OCI-LY3 (cell line): Measurements from ENCODE around the gene BNC2.

ENCODE experiments used
- H2AFZ ChIP-seq: fragments of 200-600, 300-600 bp; shearing (Covaris generic); 2 replicates; pipeline ENCODE4 v1.6.0; 2014; ENCODE audit warnings: antibody characterized with exemption, low read depth, low read length
- H3K27ac ChIP-seq: fragments of 200-600, 300-600 bp; sonication (generic); 2 replicates; pipeline ENCODE4 v1.5.1; 2014; ENCODE audit warnings: mild to moderate bottlenecking, low read length, moderate library complexity, mixed read lengths
- H3K27me3 ChIP-seq: fragments of 200-600, 300-600 bp; sonication (generic); 2 replicates; pipeline ENCODE4 v1.6.1; 2014; ENCODE audit warnings: low read depth, low read length, mixed read lengths
- H3K36me3 ChIP-seq: fragments of 200-600, 300-600 bp; sonication (generic); replicated peaks from 2 replicates; pipeline ENCODE3; 2014; ENCODE audit warnings: low read depth, low read length, mixed read lengths
- H3K4me1 ChIP-seq: fragments of 300-600, 200-600 bp; sonication (generic); 2 replicates; pipeline ENCODE4 v1.6.1; 2014; ENCODE audit warnings: low read length, mixed read lengths
- H3K4me2 ChIP-seq: fragments of 200-600, 300-600 bp; sonication (generic); 2 replicates; pipeline ENCODE4 v1.6.1; 2014; ENCODE audit warnings: low read length, mixed read lengths
- H3K4me3 ChIP-seq: fragments of 300-600, 200-600 bp; sonication (generic); 2 replicates; pipeline ENCODE4 v1.5.1; 2014; ENCODE audit warnings: antibody characterized with exemption, mild to moderate bottlenecking, low read length, moderate library complexity
- H3K79me2 ChIP-seq: fragments of 300-600, 200-600 bp; shearing (Covaris generic); 2 replicates; pipeline ENCODE4 v1.6.1; 2014; ENCODE audit warnings: mild to moderate bottlenecking, low read length, mixed read lengths
- H3K9ac ChIP-seq: fragments of 300-600, 200-600 bp; shearing (Covaris generic); 2 replicates; pipeline ENCODE4 v1.6.0; 2014; ENCODE audit warnings: mild to moderate bottlenecking, low read length, moderate library complexity
- H3K9me3 ChIP-seq: fragments of 200-600, 300-600 bp; shearing (Covaris generic); 2 replicates; pipeline ENCODE4 v1.6.1; 2014; ENCODE audit warnings: low read length, mixed read lengths; ENCODE audit not compliant: insufficient read depth
- H4K20me1 ChIP-seq: fragments of 200-600, 300-600 bp; sonication (generic); 2 replicates; pipeline ENCODE4 v1.6.1; 2016; ENCODE audit warnings: low read length, mixed read lengths; ENCODE audit not compliant: insufficient read depth
- CTCF ChIP-seq: fragments of 200-600, 300-600 bp; sonication (generic); IDR thresholded peaks from 2 replicates; pipeline ENCODE4 v1.5.1; 2014; ENCODE audit warnings: antibody characterized with exemption, low read length, low read depth
- EZH2phosphoT487 ChIP-seq: fragments of 200-600 bp; shearing (Covaris generic); IDR thresholded peaks from 2 replicates; pipeline ENCODE4 v1.6.1; 2018; ENCODE audit warnings: antibody characterized with exemption, mixed run types, low read depth

Gene BNC2

DNA sequence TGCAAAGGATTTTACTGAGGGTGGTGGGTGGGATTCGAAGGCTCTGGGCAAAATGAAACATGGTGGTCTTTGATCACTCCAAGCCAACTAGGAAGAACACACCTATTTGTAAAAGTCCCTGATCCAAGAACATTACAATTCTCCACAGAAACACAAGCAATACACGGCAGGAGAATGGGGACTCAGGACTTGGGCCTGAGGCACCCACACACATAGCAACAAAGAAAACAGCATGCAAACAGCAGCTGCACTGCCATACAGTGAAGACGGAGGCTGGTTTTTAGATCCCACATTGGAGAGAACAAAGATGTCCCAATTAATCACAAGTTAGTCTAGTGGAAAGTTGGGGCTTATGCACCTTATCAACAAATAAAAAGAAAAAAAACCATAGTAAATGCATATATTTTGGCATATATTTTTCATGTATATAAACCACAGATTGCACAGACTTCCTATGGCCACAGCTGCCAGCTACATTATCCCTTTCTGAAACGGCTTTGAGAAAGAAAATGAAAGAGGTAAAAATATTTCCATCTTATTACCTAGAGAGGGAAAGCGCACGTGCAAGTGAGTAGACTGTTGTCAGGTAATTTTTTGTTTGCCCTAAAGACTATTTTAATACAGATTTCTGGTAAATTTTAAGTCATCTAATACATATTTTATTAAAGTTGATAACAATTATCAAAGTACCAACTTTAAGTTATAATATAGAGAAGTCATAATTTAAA lies 410.9 kb downstream of the BNC2 start:
- Histone ChIP-seq H3K9me3 (no peaks in the 10 kb centered on the region), H3K79me2 (no peaks in the 10 kb centered on the region), H4K20me1 (no peaks in the 10 kb centered on the region), H3K9ac (no peak overlapping the region), H3K4me2 (no peak overlapping the region), H3K27me3 (no peaks in the 10 kb centered on the region), H3K4me3 (no peak overlapping the region), H3K27ac (no peak overlapping the region), H2AFZ (no peak overlapping the region), H3K36me3 (no peaks in the 10 kb centered on the region), H3K4me1 (no peaks in the 10 kb centered on the region)
- TF ChIP-seq EZH2phosphoT487 (no peak), CTCF (no peak)

DNA sequence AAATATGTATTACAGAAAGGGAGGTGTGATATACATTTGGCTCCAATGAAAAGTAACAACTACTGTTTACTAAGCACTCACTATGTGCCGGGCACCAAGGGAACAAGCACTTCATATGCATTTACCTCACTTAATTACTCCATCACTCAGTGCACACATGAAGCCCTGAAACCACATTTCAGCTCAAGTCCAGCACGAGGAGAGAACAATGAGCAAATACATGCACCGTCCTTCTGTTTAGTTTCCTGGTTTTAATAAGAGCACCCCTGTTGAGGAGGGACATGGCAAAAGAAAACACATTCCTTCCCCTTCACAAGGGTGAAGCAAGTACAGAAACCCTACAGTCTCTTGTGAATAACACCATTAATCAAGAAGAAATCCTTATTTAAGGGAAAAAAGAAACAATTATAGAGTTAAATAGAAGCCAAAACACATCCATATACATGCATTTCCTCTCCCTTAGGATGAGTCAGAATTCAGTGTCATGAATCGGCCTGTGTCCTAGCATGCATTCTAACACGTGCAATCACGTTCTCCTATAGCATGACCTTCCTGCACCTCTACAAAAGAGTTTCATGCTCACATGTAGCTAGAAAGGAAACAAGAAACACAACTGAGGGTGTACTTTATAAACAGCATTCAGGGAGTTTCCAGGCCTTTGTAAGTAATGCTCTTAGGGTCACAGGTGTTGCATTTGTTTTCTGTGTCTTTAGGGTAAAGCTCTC lies 411.6 kb downstream of the BNC2 start:
- no peak for TF ChIP-seq EZH2phosphoT487
- TF ChIP-seq CTCF: no peak
- H3K79me2 ChIP-seq: no peaks in the 10 kb centered on the region
- H3K9ac ChIP-seq: no peak overlapping the region
- H3K36me3 ChIP-seq: no peaks in the 10 kb centered on the region
- no peaks in the 10 kb centered on the region for H4K20me1 ChIP-seq
- no peak overlapping the region for H3K4me3 ChIP-seq
- no peak overlapping the region for H3K4me2 ChIP-seq
- H2AFZ ChIP-seq: no peak overlapping the region
- H3K27me3 ChIP-seq: no peaks in the 10 kb centered on the region
- no peaks in the 10 kb centered on the region for H3K9me3 ChIP-seq
- H3K27ac ChIP-seq: no peak overlapping the region
- H3K4me1 ChIP-seq: no peaks in the 10 kb centered on the region

DNA sequence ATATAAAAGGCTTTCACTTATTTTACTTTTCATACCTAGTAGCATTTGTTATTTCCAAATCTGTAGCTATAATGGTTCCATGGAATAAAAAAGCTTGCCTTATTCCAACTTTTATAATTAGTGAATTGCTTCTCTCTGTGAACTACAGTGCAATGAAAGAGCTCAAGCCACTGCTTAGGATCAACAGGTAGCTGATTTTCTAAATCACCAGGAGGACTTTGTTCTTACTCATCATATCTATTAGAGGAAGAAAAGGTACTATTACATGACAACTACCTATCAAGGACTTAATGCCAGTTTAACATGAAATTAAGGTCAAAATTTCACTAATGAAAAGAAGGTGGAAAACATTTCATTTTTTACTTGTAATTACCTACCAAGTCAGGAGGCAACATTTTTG lies 414.6 kb downstream of the BNC2 start:
- H2AFZ ChIP-seq: no peak overlapping the region
- H3K27ac ChIP-seq: no peak overlapping the region
- H3K4me1 ChIP-seq: no peaks in the 10 kb centered on the region
- no peaks in the 10 kb centered on the region for H3K79me2 ChIP-seq
- H3K9ac ChIP-seq: no peak overlapping the region
- H4K20me1 ChIP-seq: no peaks in the 10 kb centered on the region
- no peaks in the 10 kb centered on the region for H3K9me3 ChIP-seq
- H3K4me2 ChIP-seq: no peak overlapping the region
- H3K27me3 ChIP-seq: no peaks in the 10 kb centered on the region
- TF ChIP-seq CTCF (no peak), EZH2phosphoT487 (no peak)
- H3K4me3 ChIP-seq: no peak overlapping the region
- no peaks in the 10 kb centered on the region for H3K36me3 ChIP-seq

- TF ChIP-seq EZH2phosphoT487 (no peak), CTCF (no peak)
- no peaks in the 10 kb centered on the region for H3K9me3 ChIP-seq
- no peaks in the 10 kb centered on the region for H3K36me3 ChIP-seq
- H3K4me1 ChIP-seq: no peaks in the 10 kb centered on the region
- H4K20me1 ChIP-seq: no peaks in the 10 kb centered on the region
- H3K79me2 ChIP-seq: no peaks in the 10 kb centered on the region
- H3K27ac ChIP-seq: no peak overlapping the region
- no peak overlapping the region for H2AFZ ChIP-seq
- H3K4me3 ChIP-seq: no peak overlapping the region
- no peak overlapping the region for H3K4me2 ChIP-seq
- no peak overlapping the region for H3K9ac ChIP-seq
- H3K27me3 ChIP-seq: no peaks in the 10 kb centered on the region
These were observed 417.1 kb downstream of the BNC2 start for GRCh38 chr9:16453390-16453789.
